ENCODE results near the gene SURF4. TPM values are rescaled to one million over a fixed set of nuclear protein-coding genes. Genes with fewer than 3 reads are reported as not detected.

Gene SURF4
- total RNA-seq: 100 to 1,000 TPM; 249 to 260 TPM

DNA sequence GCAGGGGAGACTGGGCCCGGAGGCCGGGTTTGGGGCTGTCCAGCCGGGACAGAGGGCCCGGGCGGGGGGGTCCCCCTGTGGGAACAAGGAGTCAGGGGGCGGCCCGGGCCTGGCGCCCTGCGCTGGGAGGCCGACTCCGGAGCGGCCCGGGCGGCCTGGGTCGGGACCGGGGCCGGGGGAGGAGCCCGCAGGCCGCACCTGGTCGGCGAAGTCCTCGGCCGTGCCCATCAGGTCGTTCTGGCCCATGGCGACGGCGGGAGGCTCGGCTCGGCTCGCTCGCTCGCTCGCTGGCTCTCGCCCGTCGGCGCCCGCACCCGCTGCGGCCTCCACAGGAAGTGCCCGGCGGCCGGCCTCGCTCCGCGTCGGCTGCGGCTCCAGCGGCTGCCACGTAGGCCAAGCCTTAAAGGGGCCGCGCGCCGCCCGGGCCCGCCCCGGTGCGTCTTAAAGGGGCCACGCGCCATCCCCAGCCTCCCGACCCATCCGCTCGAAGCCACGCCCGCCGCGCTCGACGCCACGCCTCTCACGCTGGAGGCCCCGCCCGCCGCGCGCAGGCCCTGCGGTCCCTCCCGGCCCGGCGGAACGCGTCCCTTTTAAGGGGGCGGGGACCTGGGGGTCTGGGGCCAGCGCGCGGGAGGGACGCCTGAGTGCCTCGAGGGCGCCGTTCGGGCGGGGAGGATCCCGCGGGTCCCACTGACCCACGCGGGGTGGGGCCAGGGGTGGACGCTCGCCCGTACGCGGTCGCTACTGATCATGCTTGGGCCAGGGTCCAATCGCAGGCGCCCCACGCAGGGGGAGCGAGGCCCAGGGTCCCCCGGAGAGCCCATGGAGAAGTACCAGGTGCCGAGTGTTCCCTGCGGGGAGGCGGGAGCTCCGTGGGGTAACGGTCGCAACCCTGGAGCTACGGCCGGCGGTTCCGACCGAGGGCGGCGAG, at the start of gene SURF4, which contains the start of gene STKLD1:
SURF4 (minus strand) TSS at position 337 of the 931 bp plus-strand sequence; CDS start at position 246, 91 bp downstream.
STKLD1 (plus strand) TSS at position 643 of the 931 bp plus-strand sequence; CDS start at position 751, 108 bp downstream.
- Mint-ChIP-seq H3K4me3 (peak within 1 kb of the TSS; percentile 83), H3K4me1 (peaks cover 36% of the 10 kb centered on the region), H3K27me3 (peaks cover 2% of the 10 kb centered on the region), H3K9me3 (no peaks in the 10 kb centered on the region), H3K36me3 (ENCODE audit: low read depth) (peaks cover 32% of the 10 kb centered on the region), H3K27ac (peak within 1 kb of the TSS; percentile 97)
- ChIA-PET CTCF (interaction anchor here (1.4 to 6.3 kb wide), 5 partner anchors 20 to 137 kb away, joined by 4 to 59 read pairs (median 5); partner anchors contain the start of genes MED22, RPL7A, SURF1 and SURF2), POLR2A (interaction anchor here (0.7 to 11.6 kb wide), 14 partner anchors 10 to 346 kb away, joined by 3 to 397 read pairs (median 4); partner anchors contain the start of genes GTF3C5, MED22, RPL7A and SURF1)
- DNase-seq: peak; percentile 96

DNA sequence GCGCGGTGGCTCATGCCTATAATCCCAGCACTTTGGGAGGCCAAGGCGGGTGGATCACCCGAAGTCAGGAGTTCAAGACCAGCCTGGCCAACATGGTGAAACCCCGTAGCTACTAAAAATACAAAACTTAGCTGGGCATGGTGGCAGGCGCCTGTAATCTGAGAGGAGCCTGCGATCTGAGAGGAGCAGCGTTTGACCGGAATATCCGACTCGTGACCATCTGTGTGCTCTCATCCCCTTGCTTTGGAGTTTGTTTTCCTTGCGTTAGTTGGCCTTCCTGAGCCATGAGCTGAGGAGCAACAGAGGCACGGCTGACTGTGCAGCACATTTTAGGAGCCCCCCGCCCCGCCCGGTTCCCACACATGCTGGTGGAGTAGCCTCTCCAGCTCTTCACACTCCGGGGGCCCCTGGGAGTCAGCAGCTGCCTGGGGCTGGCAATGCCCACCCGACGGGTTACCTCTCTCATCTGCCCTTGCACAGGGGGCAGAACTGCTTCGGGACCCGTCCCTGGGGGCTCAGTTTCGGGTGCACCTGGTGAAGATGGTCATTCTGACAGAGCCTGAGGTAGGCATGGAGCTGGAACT, 49.3 kb upstream of the SURF4 start:
- H3K4me3 Mint-ChIP-seq: no peak overlapping the region
- POLR2A ChIA-PET: no interaction called here
- H3K4me1 Mint-ChIP-seq: peaks cover 16% of the 10 kb centered on the region
- no peak for DNase-seq
- H3K36me3 Mint-ChIP-seq (ENCODE audit: low read depth): no peaks in the 10 kb centered on the region
- peaks cover 16% of the 10 kb centered on the region for H3K27me3 Mint-ChIP-seq
- H3K9me3 Mint-ChIP-seq: no peaks in the 10 kb centered on the region
- CTCF ChIA-PET: no interaction called here
- no peak overlapping the region for H3K27ac Mint-ChIP-seq

GRCh38 chr9:133424187-133424586, 48.3 kb upstream of the SURF4 start:
- Mint-ChIP-seq H3K9me3 (no peaks in the 10 kb centered on the region), H3K27me3 (peaks cover 14% of the 10 kb centered on the region), H3K4me3 (no peak overlapping the region), H3K36me3 (ENCODE audit: low read depth) (no peaks in the 10 kb centered on the region), H3K27ac (no peak overlapping the region), H3K4me1 (peaks cover 19% of the 10 kb centered on the region)
- POLR2A ChIA-PET: no interaction called here
- CTCF ChIA-PET: no interaction called here
- DNase-seq: no peak

GRCh38 chr9:133423216-133423615, 47.4 kb upstream of the SURF4 start:
- ChIA-PET CTCF (no interaction called here), POLR2A (no interaction called here)
- Mint-ChIP-seq H3K36me3 (ENCODE audit: low read depth) (no peaks in the 10 kb centered on the region), H3K9me3 (no peaks in the 10 kb centered on the region), H3K27ac (no peak overlapping the region), H3K4me3 (no peak overlapping the region), H3K27me3 (peaks cover 14% of the 10 kb centered on the region), H3K4me1 (peaks cover 27% of the 10 kb centered on the region)
- no peak for DNase-seq

GRCh38 chr9:133421615-133422542, 46.0 kb upstream of the SURF4 start, which contains the start of gene ADAMTS13:
Gene ADAMTS13 (plus strand): TSS chr9:133422367. CDS start chr9:133422444, 77 bp downstream.
- peaks cover 32% of the 10 kb centered on the region for H3K4me1 Mint-ChIP-seq
- POLR2A ChIA-PET: no interaction called here
- no peaks in the 10 kb centered on the region for H3K9me3 Mint-ChIP-seq
- DNase-seq: peak; percentile 35
- CTCF ChIA-PET: no interaction called here
- peak within 1 kb of the TSS; percentile 40 for H3K27ac Mint-ChIP-seq
- H3K4me3 Mint-ChIP-seq: no peak within 1 kb of the TSS
- peaks cover under 1% of the 10 kb centered on the region for H3K27me3 Mint-ChIP-seq
- no peaks in the 10 kb centered on the region for H3K36me3 Mint-ChIP-seq (ENCODE audit: low read depth)

GRCh38 chr9:133420392-133420827, 44.5 kb upstream of the SURF4 start:
- Mint-ChIP-seq H3K4me1 (peaks cover 47% of the 10 kb centered on the region), H3K27me3 (no peaks in the 10 kb centered on the region), H3K27ac (no peak overlapping the region), H3K4me3 (no peak overlapping the region), H3K9me3 (no peaks in the 10 kb centered on the region), H3K36me3 (ENCODE audit: low read depth) (peaks cover 5% of the 10 kb centered on the region)
- DNase-seq: no peak
- CTCF ChIA-PET: no interaction called here
- POLR2A ChIA-PET: no interaction called here

- Mint-ChIP-seq H3K4me3 (peak overlapping the region; percentile 92), H3K27ac (peak overlapping the region; percentile 59), H3K27me3 (no peaks in the 10 kb centered on the region), H3K9me3 (no peaks in the 10 kb centered on the region), H3K4me1 (peaks cover 58% of the 10 kb centered on the region), H3K36me3 (ENCODE audit: low read depth) (peaks cover 18% of the 10 kb centered on the region)
- ChIA-PET POLR2A (interaction anchor here (1.0 to 1.4 kb wide), 4 partner anchors 42 to 71 kb away, joined by 3 to 8 read pairs (median 4); partner anchors contain the start of genes MED22, RPL7A and STKLD1), CTCF (interaction anchor here (0.7 to 1.3 kb wide), 2 partner anchors 48 to 62 kb away, joined by 3 read pairs; partner anchors contain the start of genes SURF1 and SURF2)
- no peak for DNase-seq
These were observed 43.1 kb upstream of the SURF4 start for GRCh38 chr9:133419005-133419404.

GRCh38 chr9:133417541-133418461, 41.9 kb upstream of the SURF4 start, which contains the start of gene REXO4:
Gene REXO4 (minus strand): TSS chr9:133418010. CDS start chr9:133417844, 166 bp downstream.
- no peaks in the 10 kb centered on the region for H3K9me3 Mint-ChIP-seq
- ChIA-PET POLR2A (interaction anchor here (0.9 to 3.0 kb wide), 9 partner anchors 41 to 387 kb away, joined by 3 to 15 read pairs (median 8); partner anchors contain the start of genes GTF3C5, MED22, RPL7A and STKLD1), CTCF (interaction anchor here (1.3 kb wide), 3 partner anchors 14 to 237 kb away, joined by 3 read pairs; partner anchors contain the start of genes SURF1 and SURF2)
- peaks cover 59% of the 10 kb centered on the region for H3K4me1 Mint-ChIP-seq
- peak within 1 kb of the TSS; percentile 92 for H3K4me3 Mint-ChIP-seq
- no peaks in the 10 kb centered on the region for H3K27me3 Mint-ChIP-seq
- peak; percentile 89 for DNase-seq
- H3K27ac Mint-ChIP-seq: peak within 1 kb of the TSS; percentile 87
- peaks cover 26% of the 10 kb centered on the region for H3K36me3 Mint-ChIP-seq (ENCODE audit: low read depth)

GRCh38 chr9:133415170-133415569, 39.3 kb upstream of the SURF4 start:
- Mint-ChIP-seq H3K4me3 (no peak overlapping the region), H3K36me3 (ENCODE audit: low read depth) (peaks cover 39% of the 10 kb centered on the region), H3K9me3 (no peaks in the 10 kb centered on the region), H3K27me3 (no peaks in the 10 kb centered on the region), H3K27ac (no peak overlapping the region), H3K4me1 (peaks cover 45% of the 10 kb centered on the region)
- ChIA-PET POLR2A (interaction anchor here (1.6 to 3.0 kb wide), 2 partner anchors 13 to 67 kb away, joined by 4 to 15 read pairs; partner anchors contain the start of genes MED22 and RPL7A), CTCF (interaction anchor here (0.6 to 1.2 kb wide), 2 partner anchors 34 to 71 kb away, joined by 3 to 7 read pairs; no protein-coding TSS in a partner anchor)
- DNase-seq: no peak

GRCh38 chr9:133408042-133408441, 32.2 kb upstream of the SURF4 start:
- CTCF ChIA-PET: interaction anchor here (1.3 kb wide), 1 partner anchor 79 kb away, joined by 3 read pairs; no protein-coding TSS in a partner anchor
- H3K27ac Mint-ChIP-seq: no peak overlapping the region
- POLR2A ChIA-PET: no interaction called here
- no peak for DNase-seq
- H3K36me3 Mint-ChIP-seq (ENCODE audit: low read depth): peaks cover 56% of the 10 kb centered on the region
- no peak overlapping the region for H3K4me3 Mint-ChIP-seq
- peaks cover 10% of the 10 kb centered on the region for H3K4me1 Mint-ChIP-seq
- no peaks in the 10 kb centered on the region for H3K27me3 Mint-ChIP-seq
- H3K9me3 Mint-ChIP-seq: no peaks in the 10 kb centered on the region
